K562 (cell line): ENCODE results near the gene RNPEPL1. TPM values are rescaled to one million over a fixed set of nuclear protein-coding genes. Genes with fewer than 3 reads are reported as not detected.

Experiments used
- CEBPB ChIP-seq: fragments of 450-650 bp; IDR thresholded peaks from 2 replicates; pipeline ENCODE4 v1.6.1; 2016; ENCODE audit warnings: missing genetic modification characterization, missing compliant biosample characterization
- DMBX1 ChIP-seq: fragments of 250-450 bp; sonication (Bioruptor Pico); IDR thresholded peaks from 2 replicates; pipeline ENCODE4 v1.8.0; 2022; ENCODE audit warnings: inconsistent platforms, mild to moderate bottlenecking, moderate library complexity, borderline replicate concordance
- E4F1 ChIP-seq: fragments of 250-450 bp; sonication (Bioruptor Pico); IDR thresholded peaks from 2 replicates; pipeline ENCODE4 v1.5.0; 2021; ENCODE audit warnings: mild to moderate bottlenecking, borderline replicate concordance
- HDAC8 ChIP-seq: fragments of 450-650 bp; IDR thresholded peaks from 2 replicates; pipeline ENCODE4 v1.6.1; 2016; ENCODE audit warnings: mild to moderate bottlenecking, missing genetic modification characterization, moderate library complexity, missing compliant biosample characterization
- MED1 ChIP-seq: sonication (generic); formaldehyde crosslinking; IDR thresholded peaks from 2 replicates; pipeline ENCODE4 v1.8.1; 2023; ENCODE audit warnings: missing genetic modification reagents, borderline replicate concordance
- NONO ChIP-seq, 2 experiments: fragments of 200-400 bp in 1 of 2; fragments of 450-650 bp in 1 of 2; formaldehyde crosslinking in 1 of 2; IDR thresholded peaks; 2 replicates each; pipeline ENCODE4 v1.6.1; 2017; ENCODE audit warnings: low read depth in 2 of 2, mild to moderate bottlenecking in 2 of 2, moderate library complexity in 2 of 2, low read length in 1 of 2
- PHB2 ChIP-seq: fragments of 450-650 bp; IDR thresholded peaks from 2 replicates; pipeline ENCODE4 v1.6.1; 2017; ENCODE audit warnings: low read depth
- POLR2G ChIP-seq: fragments of 200-400 bp; formaldehyde crosslinking; IDR thresholded peaks from 2 replicates; pipeline ENCODE4 v1.6.1; 2017; ENCODE audit warnings: low read depth, mild to moderate bottlenecking, antibody characterized with exemption, low read length, moderate library complexity
- TAF7 ChIP-seq: fragments of 450-650 bp; IDR thresholded peaks from 2 replicates; pipeline ENCODE4 v1.6.1; 2016; ENCODE audit warnings: missing genetic modification characterization, missing compliant biosample characterization
- ZNF143 ChIP-seq: sonication (generic); formaldehyde crosslinking; IDR thresholded peaks from 2 replicates; pipeline ENCODE4 v1.9.0; 2022; ENCODE audit warnings: mild to moderate bottlenecking, missing genetic modification reagents
- ZNF41 ChIP-seq: fragments of 250-450 bp; sonication (Bioruptor Pico); conservative IDR thresholded peaks from 2 replicates; pipeline ENCODE4 v1.4.0; 2020; ENCODE audit warnings: mild to moderate bottlenecking
- ZNF507 ChIP-seq: conservative IDR thresholded peaks from 2 replicates; pipeline ENCODE4 v1.6.1; 2017; ENCODE audit warnings: missing genetic modification characterization, missing compliant biosample characterization
- ZNF518B ChIP-seq: fragments of 250-450 bp; sonication (Bioruptor Pico); IDR thresholded peaks from 2 replicates; pipeline ENCODE4 v1.5.0; 2021; ENCODE audit warnings: mild to moderate bottlenecking, moderate library complexity
- polyA plus RNA-seq, 8 experiments: library from polyadenylated mRNA; depleted of rRNA in 4 of 8; stranded (reverse) in 5 of 8; unstranded in 3 of 8; fragments of >200 nt; fragmentation: Nextera tagmentation in 2 of 8; fragmentation: Illumina TruSeq in 1 of 8; extraction: Ambion mirVana in 2 of 8; extraction: Trizol in 1 of 8; gene quantifications; 2 replicates each; pipeline versions ENCODE4 v1.2.1 to v1.2.3, GENCODE V29; 2011 to 2014; ENCODE audit warnings: inconsistent platforms in 1 of 8, missing spikeins in 1 of 8
- total RNA-seq, 7 experiments: library from RNA; depleted of rRNA in 6 of 7; stranded (reverse); fragments of >200 nt in 6 of 7; fragmentation: Illumina TruSeq in 2 of 7; extraction: Trizol in 2 of 7; gene quantifications; 2 replicates each; pipeline versions ENCODE4 v1.2.1 to v1.2.3, GENCODE V29; 2011 to 2021; ENCODE audit warnings: low replicate concordance in 1 of 7

Gene RNPEPL1
- total and polyA plus RNA-seq, 9 of the 15 experiments (the other 6 are each of a cell fraction or from before 2014, with no cell fraction given) = 0.07 to 38.7 (median 5.6) TPM

- TF ChIP-seq E4F1 (CRISPR knock-in tag) (no peak), ZNF518B (no peak), MED1 (CRISPR knock-in tag) (no peak), CEBPB (tag) (no peak), PHB2 (no peak), NONO (IDR thresholded peaks at IDR 0.05; ENCODE audit: low read depth in 2 of 2, low read length in 1 of 2) (no peak), POLR2G (no peak), ZNF143 (no peak), ZNF41 (CRISPR knock-in tag) (no peak), TAF7 (tag) (no peak), HDAC8 (tag) (no peak), DMBX1 (no peak), ZNF507 (tag) (no peak)
Measured at GRCh38 chr2:240614391-240614790, 46.1 kb downstream of the RNPEPL1 start (continued).
